Measurements from ENCODE around the gene CEP295NL.

CEP295NL gene

DNA sequence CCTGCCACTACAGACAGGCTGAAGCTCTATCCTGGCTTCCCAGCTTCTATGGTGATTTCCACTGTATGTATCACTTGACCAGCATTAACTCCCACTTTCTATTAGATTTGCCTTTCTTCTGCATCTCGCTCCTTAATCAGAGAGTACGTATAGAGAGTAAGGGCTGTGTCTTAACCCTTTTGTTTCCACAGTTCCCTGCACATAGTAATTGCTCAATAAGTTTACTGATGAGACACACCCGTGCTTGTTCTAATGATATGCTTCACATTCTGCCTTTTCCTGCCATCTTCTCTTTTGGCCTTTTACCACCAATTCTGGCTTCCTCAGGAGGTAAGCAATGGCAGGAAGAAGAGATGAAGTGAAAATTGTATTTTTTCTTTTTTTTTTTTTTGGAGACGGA, 41.8 kb downstream of the CEP295NL start:
- H3K4me3 ChIP-seq (ENCODE audit: control insufficient read depth, low read depth, low read length), result no peak overlapping the region
- TF ChIP-seq, protein P1, sequence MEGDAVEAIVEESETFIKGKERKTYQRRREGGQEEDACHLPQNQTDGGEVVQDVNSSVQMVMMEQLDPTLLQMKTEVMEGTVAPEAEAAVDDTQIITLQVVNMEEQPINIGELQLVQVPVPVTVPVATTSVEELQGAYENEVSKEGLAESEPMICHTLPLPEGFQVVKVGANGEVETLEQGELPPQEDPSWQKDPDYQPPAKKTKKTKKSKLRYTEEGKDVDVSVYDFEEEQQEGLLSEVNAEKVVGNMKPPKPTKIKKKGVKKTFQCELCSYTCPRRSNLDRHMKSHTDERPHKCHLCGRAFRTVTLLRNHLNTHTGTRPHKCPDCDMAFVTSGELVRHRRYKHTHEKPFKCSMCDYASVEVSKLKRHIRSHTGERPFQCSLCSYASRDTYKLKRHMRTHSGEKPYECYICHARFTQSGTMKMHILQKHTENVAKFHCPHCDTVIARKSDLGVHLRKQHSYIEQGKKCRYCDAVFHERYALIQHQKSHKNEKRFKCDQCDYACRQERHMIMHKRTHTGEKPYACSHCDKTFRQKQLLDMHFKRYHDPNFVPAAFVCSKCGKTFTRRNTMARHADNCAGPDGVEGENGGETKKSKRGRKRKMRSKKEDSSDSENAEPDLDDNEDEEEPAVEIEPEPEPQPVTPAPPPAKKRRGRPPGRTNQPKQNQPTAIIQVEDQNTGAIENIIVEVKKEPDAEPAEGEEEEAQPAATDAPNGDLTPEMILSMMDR (IDR thresholded peaks at IDR 0.05; ENCODE audit: control insufficient read depth, insufficient read depth, low read depth, low read length, missing control alignments), result no peak
- DNase-seq (ENCODE audit: low read depth), result no peak

GRCh38 chr17:78859051-78859450, 44.0 kb downstream of the CEP295NL start:
- no peak overlapping the region for H3K4me3 ChIP-seq (ENCODE audit: control insufficient read depth, low read depth, low read length)
- TF ChIP-seq, protein P1 (IDR thresholded peaks at IDR 0.05; ENCODE audit: control insufficient read depth, insufficient read depth, low read depth, low read length, missing control alignments), result no peak
- no peak for DNase-seq (ENCODE audit: low read depth)

DNA sequence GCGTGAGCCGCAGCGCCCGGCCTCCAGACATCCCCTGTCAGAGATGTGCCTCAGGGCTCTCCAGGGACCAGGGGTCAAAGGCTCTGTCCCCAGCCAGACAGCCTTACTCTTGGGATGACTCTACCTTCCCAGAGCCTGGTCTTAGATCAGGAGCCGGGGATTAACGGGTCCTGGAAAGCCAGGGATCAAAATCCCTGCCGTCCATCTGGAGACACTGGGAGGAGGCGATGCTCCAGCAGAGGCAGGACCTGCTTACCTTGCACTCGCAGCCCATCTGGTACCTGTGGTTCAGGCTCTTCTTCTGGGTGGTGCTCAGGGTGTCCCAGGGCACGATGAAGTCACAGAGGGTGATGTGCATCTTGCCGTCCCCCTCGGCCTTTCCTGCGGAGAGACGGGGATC, 45.7 kb downstream of the CEP295NL start:
- H3K4me3 ChIP-seq (ENCODE audit: control insufficient read depth, low read depth, low read length), result no peak overlapping the region
- no peak for DNase-seq (ENCODE audit: low read depth)
- TF ChIP-seq, protein P1 (IDR thresholded peaks at IDR 0.05; ENCODE audit: control insufficient read depth, insufficient read depth, low read depth, low read length, missing control alignments), result no peak

GRCh38 chr17:78855561-78856165, 47.3 kb downstream of the CEP295NL start:
- no peak for DNase-seq (ENCODE audit: low read depth)
- no peak overlapping the region for H3K4me3 ChIP-seq (ENCODE audit: control insufficient read depth, low read depth, low read length)
- TF ChIP-seq, protein P1 (IDR thresholded peaks at IDR 0.05; ENCODE audit: control insufficient read depth, insufficient read depth, low read depth, low read length, missing control alignments), result no peak

- TF ChIP-seq, protein P1 (IDR thresholded peaks at IDR 0.05; ENCODE audit: control insufficient read depth, insufficient read depth, low read depth, low read length, missing control alignments), result no peak
Measured at GRCh38 chr17:78854508-78854907, 48.5 kb downstream of the CEP295NL start.

DNA sequence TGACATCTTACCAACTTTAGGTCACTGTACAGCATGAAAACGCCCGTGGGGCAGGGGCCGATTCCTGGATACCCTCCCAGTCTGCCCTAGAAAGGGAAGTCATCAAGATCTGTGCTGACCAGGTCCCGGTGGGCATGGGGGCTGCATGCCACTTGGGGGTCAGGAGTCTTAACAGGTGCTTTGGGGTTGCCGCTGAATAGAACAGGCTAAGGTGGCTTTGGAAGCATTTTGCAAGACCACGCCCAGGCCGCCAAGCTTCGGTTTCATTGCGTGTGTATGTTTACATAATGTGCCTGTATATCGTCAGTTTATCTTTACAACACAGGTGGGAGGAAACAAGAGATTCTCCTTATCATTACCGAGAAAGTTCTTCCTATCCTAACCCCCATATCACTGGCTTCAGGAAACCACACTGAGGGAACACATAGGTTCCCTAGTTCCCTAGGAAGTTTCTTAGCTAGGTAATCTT, 49.0 kb downstream of the CEP295NL start:
- TF ChIP-seq, protein P1 (IDR thresholded peaks at IDR 0.05; ENCODE audit: control insufficient read depth, insufficient read depth, low read depth, low read length, missing control alignments), result no peak
- no peak overlapping the region for H3K4me3 ChIP-seq (ENCODE audit: control insufficient read depth, low read depth, low read length)
- DNase-seq (ENCODE audit: low read depth), result no peak

More at GRCh38 chr17:78854508-78854907, 48.5 kb downstream of the CEP295NL start:
- no peak overlapping the region for H3K4me3 ChIP-seq (ENCODE audit: control insufficient read depth, low read depth, low read length)
- no peak for DNase-seq (ENCODE audit: low read depth)

All from AG09309 (cell line).